Activated naive CD4-positive, alpha-beta T cell treated with anti-CD3 and anti-CD28 coated beads, Interleukin-2, amount 50 U/mL, for 16 hours (primary cell): ENCODE results near the gene KLF4.

Experiments used
- DNase-seq: peaks from one replicate; pipeline ENCODE4 v3.0.0-alpha.2; 2020

Gene KLF4

DNA sequence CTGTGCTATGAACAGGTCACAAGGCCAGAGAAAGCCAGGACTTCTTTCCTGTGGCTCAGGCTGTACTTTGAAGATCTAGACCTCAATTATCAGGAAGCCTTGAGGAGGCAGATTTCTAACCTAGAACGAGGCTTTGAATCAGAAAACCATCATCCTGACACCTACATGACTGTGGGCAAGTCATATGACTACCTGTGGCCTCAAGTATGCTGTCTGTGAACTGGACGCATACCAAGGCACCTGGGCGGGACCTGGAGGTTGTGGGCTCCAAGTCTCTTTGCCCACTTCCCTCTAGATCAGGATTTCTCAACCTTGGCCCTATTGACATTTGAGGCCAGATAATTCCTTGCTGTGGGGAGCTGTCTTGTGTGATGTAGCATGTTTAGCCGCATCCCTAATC lies 42.5 kb downstream of the KLF4 start:
- no peak for DNase-seq

GRCh38 chr9:107446491-107446890 lies 43.1 kb downstream of the KLF4 start:
- no peak for DNase-seq

- no peak for DNase-seq
These were observed 45.8 kb downstream of the KLF4 start for GRCh38 chr9:107443786-107444185.

GRCh38 chr9:107439991-107440456 lies 49.5 kb downstream of the KLF4 start:
- no peak for DNase-seq

DNA sequence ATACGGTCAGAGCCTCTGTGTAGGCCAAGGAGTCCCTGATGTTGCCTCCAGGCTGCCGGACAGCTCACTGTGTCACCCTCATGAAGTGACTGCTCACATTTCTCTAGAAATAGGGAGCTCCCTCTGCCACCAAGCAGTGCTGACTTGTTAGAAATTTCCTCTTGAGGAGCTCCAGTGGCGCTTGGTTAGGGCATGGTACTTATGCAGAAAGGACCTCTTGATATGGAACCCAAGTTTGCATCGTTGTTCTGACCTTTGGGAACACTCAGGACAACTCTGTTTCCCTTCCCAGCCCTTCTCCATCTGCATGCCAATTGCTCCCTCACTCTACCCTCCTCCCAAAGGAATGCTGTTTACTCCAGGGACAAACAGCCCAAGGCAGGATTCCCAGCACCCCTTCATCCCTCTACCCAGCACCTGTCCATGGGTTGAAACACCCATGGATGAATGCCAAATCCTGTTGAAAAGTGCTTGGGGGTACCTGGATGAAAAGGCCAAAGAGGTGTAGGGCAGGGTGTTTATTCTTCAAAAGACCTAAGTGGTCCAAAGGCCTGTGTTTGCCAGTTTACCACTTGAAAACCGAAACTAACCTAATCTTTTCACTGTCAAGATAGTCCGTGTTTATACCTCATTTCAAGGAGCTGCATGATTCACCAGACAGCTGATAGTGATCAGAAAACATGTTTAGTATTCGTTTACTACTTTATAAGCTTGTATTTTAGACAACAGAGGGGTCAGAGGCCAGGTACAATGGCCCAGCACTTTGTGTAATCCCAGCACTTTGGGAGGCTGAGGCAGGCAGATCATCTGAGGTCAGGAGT lies 51.1 kb downstream of the KLF4 start:
- DNase-seq: no peak

DNA sequence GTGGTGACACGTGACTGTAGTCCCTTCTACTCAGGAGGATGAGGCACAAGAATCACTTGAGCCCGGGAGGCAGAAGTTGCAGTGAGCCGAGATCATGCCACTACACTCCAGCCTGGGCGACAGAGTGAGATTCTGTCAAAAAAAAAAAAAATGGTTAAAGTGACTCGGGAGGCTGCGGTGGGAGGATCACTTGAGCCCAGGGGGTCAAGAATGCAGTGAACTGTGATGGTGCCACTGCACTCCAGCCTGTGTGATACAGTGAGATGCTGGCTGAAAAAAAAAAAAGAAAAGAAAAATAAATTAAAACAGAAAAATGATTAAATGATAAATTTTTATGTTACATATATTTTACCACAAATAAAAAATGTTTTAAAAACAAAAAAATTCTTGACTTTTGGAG lies 51.9 kb downstream of the KLF4 start:
- DNase-seq: no peak

GRCh38 chr9:107435415-107435814 lies 54.2 kb downstream of the KLF4 start:
- no peak for DNase-seq
